Effector memory CD8-positive, alpha-beta T cell (primary cell): ENCODE data around the gene SORCS3.

Source experiments
- ATAC-seq: fragments of 150-1000 bp; cut with Tn5 transposase; replicated peaks from 2 replicates; pipeline ENCODE4 v1.10.0; 2021; ENCODE audit warnings: mild to moderate bottlenecking, moderate library complexity
- DNase-seq, 3 experiments: peaks; one replicate each; pipeline ENCODE4 v3.0.0; 2021
- H3K27ac Mint-ChIP-seq, 2 donors: one replicate each; pipeline ENCODE4 v1.8.0; 2022; ENCODE audit warnings: mild to moderate bottlenecking in 2 of 2, mixed read lengths in 2 of 2, moderate library complexity in 2 of 2
- H3K27me3 Mint-ChIP-seq, 2 donors: one replicate each; pipeline ENCODE4 v1.8.0; 2022; ENCODE audit warnings: mixed read lengths in 2 of 2
- H3K36me3 Mint-ChIP-seq: one replicate; pipeline ENCODE4 v1.8.0; 2022; ENCODE audit warnings: mild to moderate bottlenecking, moderate library complexity, mixed read lengths; ENCODE audit not compliant: insufficient read depth
- H3K4me1 Mint-ChIP-seq, 2 donors: one replicate each; pipeline ENCODE4 v1.8.0; 2022; ENCODE audit warnings: low read depth in 2 of 2, mixed read lengths in 2 of 2
- H3K4me3 Mint-ChIP-seq, 2 donors: one replicate each; pipeline ENCODE4 v1.8.0; 2022; ENCODE audit warnings: mild to moderate bottlenecking in 2 of 2, mixed read lengths in 2 of 2, moderate library complexity in 2 of 2
- H3K9me3 Mint-ChIP-seq, 2 donors: one replicate each; pipeline ENCODE4 v1.8.0; 2022; ENCODE audit warnings: mixed read lengths in 2 of 2

SORCS3 gene

DNA sequence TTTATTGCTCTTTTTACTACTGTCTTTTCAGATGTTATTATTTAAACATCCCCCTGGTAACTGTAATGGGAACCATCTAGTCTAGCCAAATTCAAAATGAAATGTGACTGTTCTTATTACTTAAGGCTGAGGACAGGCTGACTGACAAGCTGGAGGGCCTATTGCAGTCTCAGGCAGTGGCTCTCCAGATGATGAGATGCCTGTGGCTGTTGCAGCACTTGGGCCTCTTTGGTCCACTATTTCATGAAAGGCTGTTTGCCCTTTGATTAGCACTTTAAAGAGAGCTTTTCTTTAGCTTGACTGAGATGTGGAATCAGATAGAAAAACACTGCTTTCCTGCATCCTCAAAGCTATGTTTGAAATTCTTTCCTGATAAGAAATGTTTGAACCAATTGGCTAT, 540.5 kb downstream of the SORCS3 start:
- no peak for DNase-seq
- no peak overlapping the region for H3K4me3 Mint-ChIP-seq
- H3K4me1 Mint-ChIP-seq, result no peaks in the 10 kb centered on the region
- no peaks in the 10 kb centered on the region for H3K27me3 Mint-ChIP-seq
- H3K36me3 Mint-ChIP-seq, result no peaks in the 10 kb centered on the region
- H3K27ac Mint-ChIP-seq, result no peak overlapping the region
- peaks cover 0 to 4% of the 10 kb centered on the region in 2 donors for H3K9me3 Mint-ChIP-seq
- ATAC-seq, result no peak

- no peak overlapping the region for H3K27ac Mint-ChIP-seq
- H3K36me3 Mint-ChIP-seq, result no peaks in the 10 kb centered on the region
- H3K4me1 Mint-ChIP-seq, result no peaks in the 10 kb centered on the region
- H3K27me3 Mint-ChIP-seq, result no peaks in the 10 kb centered on the region
- H3K4me3 Mint-ChIP-seq, result no peak overlapping the region
- peaks cover 0 to 4% of the 10 kb centered on the region in 2 donors for H3K9me3 Mint-ChIP-seq
- DNase-seq (no peak), ATAC-seq (no peak)
Observed at GRCh38 chr10:105183536-105183935, 542.4 kb downstream of the SORCS3 start.

DNA sequence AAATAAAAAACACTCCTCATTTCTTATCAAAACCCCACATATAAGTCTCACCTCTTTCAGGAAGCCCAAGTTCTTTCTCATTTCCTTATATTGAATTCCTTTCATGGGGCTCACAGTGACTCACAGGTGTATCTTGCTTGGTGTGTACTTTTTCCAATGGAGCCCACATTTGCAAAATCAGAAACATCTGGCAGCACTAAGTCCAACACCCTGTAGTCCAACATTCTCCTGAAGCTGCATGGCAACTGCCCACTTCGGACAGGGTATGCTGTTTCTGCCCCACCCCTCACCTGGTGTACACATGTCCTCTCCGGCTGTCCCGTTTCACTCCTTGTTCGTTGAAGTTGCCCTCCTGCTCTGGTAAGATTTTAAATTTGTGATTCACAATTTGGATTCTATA, 544.1 kb downstream of the SORCS3 start:
- Mint-ChIP-seq H3K36me3 (no peaks in the 10 kb centered on the region), H3K4me3 (no peak overlapping the region), H3K27me3 (no peaks in the 10 kb centered on the region), H3K27ac (no peak overlapping the region), H3K4me1 (no peaks in the 10 kb centered on the region), H3K9me3 (peaks cover 0 to 2% of the 10 kb centered on the region in 2 donors)
- DNase-seq (no peak), ATAC-seq (no peak)

GRCh38 chr10:105187243-105187642, 546.2 kb downstream of the SORCS3 start:
- Mint-ChIP-seq H3K4me3 (no peak overlapping the region), H3K27me3 (no peaks in the 10 kb centered on the region), H3K4me1 (no peaks in the 10 kb centered on the region), H3K36me3 (no peaks in the 10 kb centered on the region), H3K9me3 (peaks cover 0 to 2% of the 10 kb centered on the region in 2 donors), H3K27ac (no peak overlapping the region)
- no peak for ATAC-seq
- no peak for DNase-seq

GRCh38 chr10:105188737-105189462, 547.8 kb downstream of the SORCS3 start:
- Mint-ChIP-seq H3K36me3 (no peaks in the 10 kb centered on the region), H3K27ac (no peak overlapping the region), H3K9me3 (no peaks in the 10 kb centered on the region), H3K27me3 (no peaks in the 10 kb centered on the region), H3K4me3 (no peak overlapping the region), H3K4me1 (no peaks in the 10 kb centered on the region)
- ATAC-seq, result no peak
- no peak for DNase-seq

- DNase-seq (no peak), ATAC-seq (no peak)
- no peaks in the 10 kb centered on the region for H3K36me3 Mint-ChIP-seq
- no peak overlapping the region for H3K27ac Mint-ChIP-seq
- no peaks in the 10 kb centered on the region for H3K27me3 Mint-ChIP-seq
- no peaks in the 10 kb centered on the region for H3K9me3 Mint-ChIP-seq
- H3K4me1 Mint-ChIP-seq, result no peaks in the 10 kb centered on the region
- H3K4me3 Mint-ChIP-seq, result no peak overlapping the region
Observed at GRCh38 chr10:105189463-105189800, 548.3 kb downstream of the SORCS3 start.

DNA sequence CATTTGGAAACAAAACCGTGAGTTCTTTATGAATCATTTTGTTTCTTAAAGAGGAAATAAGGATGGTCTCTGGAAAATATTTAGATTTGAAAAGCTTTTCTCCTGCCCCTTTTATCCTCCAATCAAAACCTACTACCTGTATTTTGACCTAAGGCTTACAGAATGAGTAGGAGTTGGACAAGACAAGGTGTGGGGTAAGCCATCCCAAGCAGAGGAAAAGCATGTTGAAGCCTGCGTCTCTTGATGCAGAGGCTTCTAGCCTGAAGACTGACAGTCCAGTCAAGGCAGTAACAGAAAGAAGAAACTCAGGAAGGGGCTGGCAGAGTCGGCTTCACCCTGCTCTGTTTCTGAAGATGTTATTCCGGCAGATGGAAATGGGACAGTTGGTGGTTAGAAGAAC, 551.1 kb downstream of the SORCS3 start:
- no peaks in the 10 kb centered on the region for H3K36me3 Mint-ChIP-seq
- H3K4me1 Mint-ChIP-seq, result no peaks in the 10 kb centered on the region
- DNase-seq (no peak), ATAC-seq (no peak)
- no peak overlapping the region for H3K4me3 Mint-ChIP-seq
- H3K27ac Mint-ChIP-seq, result no peak overlapping the region
- H3K27me3 Mint-ChIP-seq, result no peaks in the 10 kb centered on the region
- peaks cover 2 to 6% of the 10 kb centered on the region in 2 donors for H3K9me3 Mint-ChIP-seq

DNA sequence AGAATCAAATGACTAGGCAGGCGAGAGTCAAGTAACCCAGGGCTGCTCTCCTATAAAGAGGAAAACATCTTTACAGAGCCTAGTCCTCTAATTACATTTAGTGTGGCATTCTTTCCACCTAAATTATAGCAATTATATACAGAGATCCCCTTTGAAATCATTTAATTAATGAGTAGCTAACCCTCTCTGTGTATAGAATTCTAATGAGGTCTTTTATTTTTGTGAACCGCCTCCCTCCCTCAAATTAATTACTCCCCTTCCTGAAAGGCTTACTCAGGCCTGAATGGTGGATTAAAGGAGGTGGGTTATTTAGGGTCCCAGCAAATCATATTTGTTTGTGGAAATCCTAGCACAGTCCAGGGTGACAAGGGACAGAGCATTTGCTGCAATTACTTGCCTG, 551.8 kb downstream of the SORCS3 start:
- no peak for DNase-seq
- H3K4me3 Mint-ChIP-seq, result no peak overlapping the region
- no peak for ATAC-seq
- H3K4me1 Mint-ChIP-seq, result no peaks in the 10 kb centered on the region
- no peaks in the 10 kb centered on the region for H3K36me3 Mint-ChIP-seq
- H3K9me3 Mint-ChIP-seq, result peaks cover 2 to 6% of the 10 kb centered on the region in 2 donors
- H3K27ac Mint-ChIP-seq, result no peak overlapping the region
- H3K27me3 Mint-ChIP-seq, result no peaks in the 10 kb centered on the region

DNA sequence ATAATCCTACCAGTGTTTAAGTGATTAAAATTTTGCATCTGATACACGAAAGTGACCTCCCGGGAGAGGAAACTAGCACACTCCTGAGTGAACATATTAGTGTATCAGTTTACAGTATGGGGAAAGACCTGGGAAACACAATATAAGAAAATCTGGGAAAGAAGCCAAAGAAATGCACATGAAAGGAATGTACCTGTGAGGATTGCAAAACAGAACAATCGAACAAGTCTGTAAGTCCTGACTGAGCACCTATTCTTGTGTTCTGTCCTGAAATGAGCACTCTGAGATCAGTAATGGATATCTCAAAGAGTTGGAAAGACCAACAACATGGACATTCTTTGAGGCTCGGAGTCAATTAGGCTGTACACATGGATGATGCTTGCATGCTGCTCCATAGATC, 554.7 kb downstream of the SORCS3 start:
- Mint-ChIP-seq H3K36me3 (no peaks in the 10 kb centered on the region), H3K9me3 (peaks cover 2 to 6% of the 10 kb centered on the region in 2 donors), H3K27me3 (no peaks in the 10 kb centered on the region), H3K4me1 (no peaks in the 10 kb centered on the region), H3K4me3 (no peak overlapping the region), H3K27ac (no peak overlapping the region)
- no peak for DNase-seq
- no peak for ATAC-seq

DNA sequence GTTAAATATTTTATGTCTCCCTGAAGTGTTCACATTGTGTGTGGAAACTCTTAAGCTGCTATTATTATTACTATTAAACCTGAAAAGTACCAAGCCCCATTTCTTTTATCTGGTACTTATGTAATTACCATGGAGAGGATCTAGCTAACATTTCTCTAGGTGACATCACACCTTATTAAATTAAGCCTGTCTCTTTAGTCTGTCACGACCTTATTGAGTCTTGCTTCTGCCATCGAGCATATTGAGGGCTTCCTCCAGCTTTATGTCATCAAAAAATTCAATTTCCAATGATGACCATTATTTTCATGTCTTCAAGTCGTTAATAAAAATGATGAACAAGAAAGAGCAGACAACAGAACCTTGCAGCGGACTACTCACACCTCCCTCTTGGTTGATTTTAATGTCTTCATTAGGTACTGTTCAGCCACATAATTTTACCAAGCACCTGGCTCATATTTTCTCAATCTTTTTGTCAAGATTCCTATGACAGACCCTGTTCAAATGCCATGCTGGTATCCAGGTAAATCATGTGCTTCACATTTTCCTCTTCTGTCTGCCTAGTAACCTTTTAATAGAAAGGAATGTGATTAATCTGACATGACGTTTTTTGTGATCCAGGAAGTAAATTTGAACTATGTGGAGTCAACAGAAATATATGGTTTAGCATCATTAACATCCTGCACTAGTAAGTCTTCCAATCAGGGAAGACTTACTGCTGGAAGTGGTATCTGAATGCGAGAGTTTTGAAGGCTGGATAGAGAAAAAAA, 556.7 kb downstream of the SORCS3 start:
- H3K27me3 Mint-ChIP-seq, result no peaks in the 10 kb centered on the region
- H3K9me3 Mint-ChIP-seq, result peaks cover 8 to 16% of the 10 kb centered on the region in 2 donors
- H3K4me1 Mint-ChIP-seq, result no peaks in the 10 kb centered on the region
- H3K4me3 Mint-ChIP-seq, result no peak overlapping the region
- H3K36me3 Mint-ChIP-seq, result no peaks in the 10 kb centered on the region
- ATAC-seq, result no peak
- H3K27ac Mint-ChIP-seq, result no peak overlapping the region
- DNase-seq, result no peak

DNA sequence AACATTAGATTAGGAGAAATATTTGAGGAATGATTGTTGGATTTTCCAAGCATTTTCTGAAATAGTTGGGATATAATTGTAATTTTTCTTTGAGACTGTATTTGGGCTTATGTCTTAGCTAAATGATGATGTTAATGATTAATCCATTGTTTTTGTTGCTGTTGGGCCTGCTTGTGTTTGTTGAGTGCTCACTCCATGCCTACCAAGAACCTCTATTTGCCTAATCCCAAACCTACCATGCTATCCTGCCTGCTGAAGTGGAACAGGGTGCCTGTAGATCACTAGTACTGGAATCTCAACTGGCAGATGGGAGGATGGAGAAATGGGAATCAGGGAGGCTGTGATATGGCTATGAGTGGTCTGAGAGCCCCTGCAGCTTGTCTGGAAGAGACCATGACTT, 565.5 kb downstream of the SORCS3 start:
- no peak overlapping the region for H3K27ac Mint-ChIP-seq
- no peaks in the 10 kb centered on the region for H3K27me3 Mint-ChIP-seq
- no peaks in the 10 kb centered on the region for H3K4me1 Mint-ChIP-seq
- DNase-seq (no peak), ATAC-seq (no peak)
- H3K36me3 Mint-ChIP-seq, result no peaks in the 10 kb centered on the region
- no peak overlapping the region for H3K4me3 Mint-ChIP-seq
- peaks cover 4 to 8% of the 10 kb centered on the region in 2 donors for H3K9me3 Mint-ChIP-seq

DNA sequence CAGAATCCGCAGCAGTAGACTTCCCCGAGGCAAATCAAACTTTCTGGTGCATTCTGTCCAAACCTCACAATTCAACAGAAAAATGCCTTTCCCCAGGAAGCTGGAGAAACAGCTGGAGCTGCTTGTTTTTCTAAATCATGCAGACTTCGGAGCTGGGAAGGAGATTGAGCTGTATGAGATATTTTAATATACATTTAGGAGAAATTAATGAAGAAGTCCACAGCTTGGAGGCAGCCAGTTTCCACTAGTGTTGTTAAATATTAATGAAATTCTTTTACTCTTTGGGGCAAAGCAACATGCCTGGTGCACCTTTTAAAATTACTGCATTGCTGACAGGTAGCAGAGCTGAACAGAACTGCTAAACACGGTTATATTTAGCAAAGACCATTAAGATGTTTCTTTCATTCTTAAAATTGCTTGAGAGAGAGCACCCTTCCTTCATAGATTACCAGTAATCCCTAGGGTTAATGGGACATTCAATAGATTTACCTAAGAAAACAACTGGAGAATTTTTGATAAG, 566.4 kb downstream of the SORCS3 start:
- no peaks in the 10 kb centered on the region for H3K4me1 Mint-ChIP-seq

GRCh38 chr10:105210546-105210945, 569.5 kb downstream of the SORCS3 start:
- ATAC-seq (no peak), DNase-seq (no peak)
- H3K36me3 Mint-ChIP-seq, result no peaks in the 10 kb centered on the region
- H3K4me3 Mint-ChIP-seq, result no peak overlapping the region
- no peaks in the 10 kb centered on the region for H3K27me3 Mint-ChIP-seq
- H3K27ac Mint-ChIP-seq, result no peak overlapping the region
- peaks cover 8 to 18% of the 10 kb centered on the region in 2 donors for H3K9me3 Mint-ChIP-seq
- H3K4me1 Mint-ChIP-seq, result no peaks in the 10 kb centered on the region

More for the DNA sequence above, 566.4 kb downstream of the SORCS3 start:
- Mint-ChIP-seq H3K4me3 (no peak overlapping the region), H3K9me3 (peaks cover 3 to 8% of the 10 kb centered on the region in 2 donors), H3K27ac (no peak overlapping the region), H3K27me3 (no peaks in the 10 kb centered on the region), H3K36me3 (no peaks in the 10 kb centered on the region)
- DNase-seq, result no peak
- no peak for ATAC-seq

DNA sequence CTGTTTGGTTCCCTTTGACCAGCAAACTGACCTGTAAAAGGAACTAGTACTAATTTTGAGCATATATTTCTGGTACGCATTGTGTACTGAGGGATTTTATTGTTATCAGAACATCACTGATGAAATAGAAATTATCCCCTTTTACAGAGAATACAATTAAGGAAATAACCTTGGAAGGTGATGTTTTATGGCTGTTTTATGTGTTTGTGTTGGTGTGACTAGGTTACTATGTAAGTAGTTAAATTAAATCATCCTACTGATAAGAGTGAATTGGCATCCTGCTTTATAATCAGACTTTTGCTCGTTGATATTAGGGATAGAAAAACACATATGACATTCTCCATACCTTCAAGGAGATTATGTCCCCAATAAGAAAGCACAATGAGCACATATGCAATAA, 596.6 kb downstream of the SORCS3 start:
- H3K27ac Mint-ChIP-seq, result no peak overlapping the region
- DNase-seq, result no peak
- ATAC-seq, result no peak
- H3K27me3 Mint-ChIP-seq, result no peaks in the 10 kb centered on the region
- H3K4me3 Mint-ChIP-seq, result no peak overlapping the region
- no peaks in the 10 kb centered on the region for H3K4me1 Mint-ChIP-seq
- H3K9me3 Mint-ChIP-seq, result peaks cover 6 to 26% of the 10 kb centered on the region in 2 donors
- no peaks in the 10 kb centered on the region for H3K36me3 Mint-ChIP-seq
